CD4-positive, alpha-beta T cell (primary cell): ENCODE measurements around the gene TUBB6. TPM values are rescaled to one million over a fixed set of nuclear protein-coding genes. Genes with fewer than 3 reads are reported as not detected.

Source experiments
- ATAC-seq: fragments of 200-7000 bp; cut with Tn5 transposase; one replicate; pipeline ENCODE4 v1.10.0; 2022; ENCODE audit warnings: mild to moderate bottlenecking; ENCODE audit not compliant: poor library complexity
- CTCF ChIA-PET: fragments of 350-600 bp; sonication (Branson Sonifier 250); formaldehyde crosslinking; loops from one replicate; lab custom pipeline; 2021; ENCODE audit warnings: antibody characterized with exemption, inconsistent platforms; lab: Charles Lee
- POLR2A ChIA-PET: fragments of 350-600 bp; sonication (Branson Sonifier 250); formaldehyde crosslinking; loops from one replicate; lab custom pipeline; 2021; ENCODE audit warnings: antibody characterized with exemption, inconsistent platforms; lab: Charles Lee
- DNase-seq, 14 experiments: peaks; one replicate each; pipeline ENCODE4 v3.0.0-alpha.2; 2013 to 2020; ENCODE audit warnings: mixed read lengths in 2 of 14
- H3K27ac ChIP-seq, 2 donors: one replicate each; pipeline versions ENCODE4 v1.5.1 to v1.7.0; 2013; ENCODE audit warnings: low read length in 2 of 2, low read depth in 1 of 2, mild to moderate bottlenecking in 1 of 2
- H3K27me3 ChIP-seq, 2 experiments: 1 replicate in 1 of 2; 2 replicates in 1 of 2; pipeline versions ENCODE4 v1.6.1 to v1.7.0; 2013; ENCODE audit warnings: low read length in 2 of 2, control low read depth in 1 of 2, mild to moderate bottlenecking in 1 of 2, moderate library complexity in 1 of 2; ENCODE audit not compliant: insufficient read depth in 2 of 2, control insufficient read depth in 1 of 2
- H3K36me3 ChIP-seq: one replicate; pipeline ENCODE4 v1.6.1; 2013; ENCODE audit warnings: low read length, control low read depth; ENCODE audit not compliant: insufficient read depth
- H3K4me1 ChIP-seq: one replicate; pipeline ENCODE4 v1.6.1; 2013; ENCODE audit warnings: low read length, control low read depth; ENCODE audit not compliant: insufficient read depth
- H3K4me3 ChIP-seq: one replicate; pipeline ENCODE4 v1.5.1; 2013; ENCODE audit warnings: mild to moderate bottlenecking, low read length, moderate library complexity
- H3K9me3 ChIP-seq, 2 experiments: 1 replicate in 1 of 2; 2 replicates in 1 of 2; pipeline versions ENCODE4 v1.6.1 to v1.7.0; 2013; ENCODE audit warnings: low read length in 2 of 2, mild to moderate bottlenecking in 2 of 2, control low read depth in 1 of 2, moderate library complexity in 1 of 2; ENCODE audit not compliant: control insufficient read depth in 1 of 2, insufficient read depth in 1 of 2
- H3K27ac Mint-ChIP-seq: one replicate; pipeline ENCODE4 v1.8.0; 2020; ENCODE audit warnings: mixed read lengths
- H3K27me3 Mint-ChIP-seq: one replicate; pipeline ENCODE4 v1.8.0; 2021; ENCODE audit warnings: mixed read lengths
- H3K36me3 Mint-ChIP-seq: one replicate; pipeline ENCODE4 v1.8.0; 2021; ENCODE audit warnings: low read depth, mixed read lengths
- H3K4me1 Mint-ChIP-seq: one replicate; pipeline ENCODE4 v1.8.0; 2021; ENCODE audit warnings: low read depth, mixed read lengths
- H3K4me3 Mint-ChIP-seq: one replicate; pipeline ENCODE4 v1.8.0; 2020; ENCODE audit warnings: mild to moderate bottlenecking, mixed read lengths
- H3K9me3 Mint-ChIP-seq: one replicate; pipeline ENCODE4 v1.8.0; 2020; ENCODE audit warnings: mixed read lengths
- intact Hi-C, 2 experiments: fragments of 100-400 bp; cut with DNase I in 1 of 2; cut with micrococcal nuclease in 1 of 2; formaldehyde crosslinking; loops; one replicate each; pipeline versions ENCODE4 v1.15.1 to v1.9.0; 2023 to 2025; cut with DNase I, micrococcal nuclease
- total RNA-seq, 174 experiments: library from RNA in 2 of 174; stranded (reverse) in 2 of 174; gene quantifications; one replicate each; pipeline ENCODE4 v1.2.3 and lab custom pipeline; 2021 to 2026
- TF ChIP-seq, protein P1 (sequence below): fragments of 200-600 bp; IDR thresholded peaks from one replicate; pipeline ENCODE4 v1.8.0; 2022; ENCODE audit warnings: antibody characterized with exemption, mild to moderate bottlenecking

Gene TUBB6
- total RNA-seq, 2 experiments from 2014 or later, result 0.88 to 0.98 TPM

DNA sequence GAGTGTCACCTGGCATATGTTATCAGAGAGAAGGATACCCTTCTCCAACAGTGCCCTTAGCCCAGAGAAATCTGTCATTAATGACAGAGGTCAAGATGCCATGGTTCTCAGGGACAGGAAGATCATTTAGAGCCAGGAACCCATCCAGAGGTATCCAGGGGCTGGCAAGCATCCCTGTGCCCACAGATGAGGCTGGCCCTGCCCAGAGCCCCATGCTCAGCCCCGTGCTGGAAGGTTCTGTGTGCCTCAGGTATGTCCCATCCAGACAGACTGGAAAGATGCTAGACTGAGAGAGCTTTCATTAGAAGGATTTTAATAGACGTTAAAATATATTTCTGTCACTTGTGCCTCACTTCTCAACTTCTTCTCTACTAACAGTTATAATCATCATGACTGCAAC, 8.2 kb upstream of the TUBB6 start:
- H3K36me3 Mint-ChIP-seq, result no peaks in the 10 kb centered on the region
- POLR2A ChIA-PET, result no interaction called here
- intact Hi-C loops, result no loop called here
- TF ChIP-seq, protein P1, sequence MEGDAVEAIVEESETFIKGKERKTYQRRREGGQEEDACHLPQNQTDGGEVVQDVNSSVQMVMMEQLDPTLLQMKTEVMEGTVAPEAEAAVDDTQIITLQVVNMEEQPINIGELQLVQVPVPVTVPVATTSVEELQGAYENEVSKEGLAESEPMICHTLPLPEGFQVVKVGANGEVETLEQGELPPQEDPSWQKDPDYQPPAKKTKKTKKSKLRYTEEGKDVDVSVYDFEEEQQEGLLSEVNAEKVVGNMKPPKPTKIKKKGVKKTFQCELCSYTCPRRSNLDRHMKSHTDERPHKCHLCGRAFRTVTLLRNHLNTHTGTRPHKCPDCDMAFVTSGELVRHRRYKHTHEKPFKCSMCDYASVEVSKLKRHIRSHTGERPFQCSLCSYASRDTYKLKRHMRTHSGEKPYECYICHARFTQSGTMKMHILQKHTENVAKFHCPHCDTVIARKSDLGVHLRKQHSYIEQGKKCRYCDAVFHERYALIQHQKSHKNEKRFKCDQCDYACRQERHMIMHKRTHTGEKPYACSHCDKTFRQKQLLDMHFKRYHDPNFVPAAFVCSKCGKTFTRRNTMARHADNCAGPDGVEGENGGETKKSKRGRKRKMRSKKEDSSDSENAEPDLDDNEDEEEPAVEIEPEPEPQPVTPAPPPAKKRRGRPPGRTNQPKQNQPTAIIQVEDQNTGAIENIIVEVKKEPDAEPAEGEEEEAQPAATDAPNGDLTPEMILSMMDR, result no peak
- H3K27ac ChIP-seq, result no peak overlapping the region
- H3K27me3 ChIP-seq, result peaks cover 0 to 2% of the 10 kb centered on the region in 2 experiments
- CTCF ChIA-PET, result no interaction called here
- ATAC-seq (no peak), DNase-seq (no peak)
- H3K9me3 ChIP-seq, result no peaks in the 10 kb centered on the region
- H3K4me3 Mint-ChIP-seq, result no peak overlapping the region
- no peaks in the 10 kb centered on the region for H3K9me3 Mint-ChIP-seq
- H3K4me1 ChIP-seq, result no peaks in the 10 kb centered on the region
- no peaks in the 10 kb centered on the region for H3K4me1 Mint-ChIP-seq
- no peak overlapping the region for H3K27ac Mint-ChIP-seq
- H3K27me3 Mint-ChIP-seq, result peaks cover 24% of the 10 kb centered on the region
- H3K36me3 ChIP-seq, result no peaks in the 10 kb centered on the region
- H3K4me3 ChIP-seq, result no peak overlapping the region

DNA sequence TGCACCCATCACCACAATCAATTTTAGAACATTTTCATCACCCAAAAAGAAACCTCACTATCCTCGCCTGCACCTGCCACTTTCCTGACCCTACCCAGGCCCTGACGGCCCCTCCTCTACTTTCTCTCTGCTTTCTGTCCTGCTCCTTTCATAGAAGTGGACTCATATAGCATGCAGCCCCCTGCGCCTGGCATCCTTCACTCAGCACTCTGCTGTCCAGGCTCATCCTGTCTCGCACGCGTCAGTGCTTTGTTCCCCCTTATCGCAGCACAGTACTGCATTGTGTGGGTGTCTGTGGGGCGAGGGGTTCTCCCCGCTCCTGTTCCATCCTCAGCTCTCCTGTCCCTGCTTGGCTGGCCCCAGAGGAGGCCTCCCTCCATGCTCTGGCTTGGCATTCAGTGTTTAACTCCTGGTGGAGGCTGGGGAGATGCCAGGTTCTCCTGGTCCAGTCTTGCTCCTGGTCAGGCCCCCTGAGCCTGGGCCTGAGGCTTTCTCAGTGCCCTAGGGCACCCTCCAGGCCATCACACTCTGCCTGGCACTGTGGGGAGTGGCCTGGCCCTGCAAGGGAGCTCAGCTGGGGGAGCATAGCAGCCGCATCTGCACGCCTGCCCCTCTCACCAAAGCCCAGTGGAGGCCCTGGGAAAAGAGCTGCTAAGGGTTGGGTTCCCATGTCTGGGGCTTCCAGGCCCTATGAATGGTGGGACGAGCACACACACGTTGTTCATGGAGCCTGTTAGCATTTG, 6.6 kb upstream of the TUBB6 start:
- ATAC-seq, result no peak
- Mint-ChIP-seq H3K27me3 (peaks cover 32% of the 10 kb centered on the region), H3K4me1 (peaks cover under 1% of the 10 kb centered on the region), H3K27ac (no peak overlapping the region), H3K9me3 (no peaks in the 10 kb centered on the region), H3K36me3 (no peaks in the 10 kb centered on the region), H3K4me3 (no peak overlapping the region)
- Histone ChIP-seq H3K9me3 (peaks cover 0 to 6% of the 10 kb centered on the region in 2 experiments), H3K27me3 (peaks cover 10% of the 10 kb centered on the region in 2 experiments), H3K27ac (no peak overlapping the region), H3K36me3 (no peaks in the 10 kb centered on the region), H3K4me1 (no peaks in the 10 kb centered on the region), H3K4me3 (no peak overlapping the region)
- TF ChIP-seq, protein P1, result no peak
- intact Hi-C loops, result no loop called here
- POLR2A ChIA-PET, result no interaction called here
- CTCF ChIA-PET, result no interaction called here
- DNase-seq, result no peak

DNA sequence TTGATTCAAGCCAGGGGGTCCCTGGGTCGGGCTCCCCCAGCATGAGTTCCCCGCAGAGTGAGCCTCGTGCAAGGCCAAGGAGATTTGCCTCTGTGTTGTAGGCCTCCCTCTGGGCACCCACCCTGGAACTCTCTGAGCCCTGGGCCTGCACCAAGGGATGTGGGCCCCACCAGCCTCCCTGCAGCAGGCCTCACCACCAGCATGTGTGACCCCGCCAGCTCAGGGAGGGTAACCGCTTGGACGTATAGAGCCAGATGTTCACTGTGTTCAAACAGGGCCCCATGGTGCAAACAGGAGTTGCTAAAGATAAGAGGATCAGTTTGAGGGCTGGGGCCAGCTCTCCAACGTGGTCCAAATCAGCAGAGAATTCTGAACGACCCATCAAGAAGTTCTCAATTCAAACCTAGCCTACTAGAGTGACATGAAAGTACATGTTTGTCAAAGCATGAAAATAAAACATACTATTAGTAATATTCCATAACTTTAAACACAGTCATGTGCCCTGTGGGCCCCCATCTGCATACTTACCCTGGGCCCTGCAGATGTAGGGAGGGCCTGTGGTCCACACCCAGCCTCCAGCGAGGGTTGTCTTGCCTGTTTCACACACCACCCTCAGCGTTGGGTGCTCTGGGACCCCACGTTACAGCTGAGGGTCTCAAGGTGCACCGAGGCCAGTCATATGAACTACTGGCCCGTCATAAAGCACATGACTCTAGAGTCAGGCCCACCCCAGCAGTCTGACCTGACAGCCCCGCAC, 5.5 kb upstream of the TUBB6 start:
- ChIA-PET CTCF (no interaction called here), POLR2A (no interaction called here)
- peaks cover 0 to 6% of the 10 kb centered on the region in 2 experiments for H3K9me3 ChIP-seq
- no peak for ATAC-seq
- intact Hi-C loops, result no loop called here
- no peaks in the 10 kb centered on the region for H3K36me3 ChIP-seq
- Mint-ChIP-seq H3K27ac (no peak overlapping the region), H3K4me1 (peaks cover 11% of the 10 kb centered on the region), H3K36me3 (no peaks in the 10 kb centered on the region), H3K27me3 (peaks cover 39% of the 10 kb centered on the region), H3K9me3 (no peaks in the 10 kb centered on the region), H3K4me3 (no peak overlapping the region)
- no peak for DNase-seq
- peaks cover 8% of the 10 kb centered on the region for H3K4me1 ChIP-seq
- TF ChIP-seq, protein P1, result no peak
- no peak overlapping the region for H3K27ac ChIP-seq
- no peak overlapping the region for H3K4me3 ChIP-seq
- peaks cover 12 to 21% of the 10 kb centered on the region in 2 experiments for H3K27me3 ChIP-seq
